ENCODE data around the gene DOHH.
"Not testable (repeated sequence)": the region's sequence is repeated elsewhere in the genome, so short reads cannot be mapped to it uniquely, and the experiment has no call there.

DOHH gene

GRCh38 chr19:3518659-3519058, 18.2 kb upstream of the DOHH start:
- no peak for DNase-seq

- no peak for DNase-seq
Measured at GRCh38 chr19:3518255-3518654, 17.8 kb upstream of the DOHH start.

GRCh38 chr19:3517638-3518037, 17.2 kb upstream of the DOHH start:
- DNase-seq, result no peak

- peak in 5 of 6 experiments; percentile 14 to 70 (median 42) for DNase-seq
Measured at GRCh38 chr19:3516675-3517207, 16.3 kb upstream of the DOHH start.

- no peak for DNase-seq
Measured at GRCh38 chr19:3515891-3516422, 15.5 kb upstream of the DOHH start.

GRCh38 chr19:3514930-3515329, 14.5 kb upstream of the DOHH start:
- no peak for DNase-seq

GRCh38 chr19:3513229-3514140, 13.0 kb upstream of the DOHH start:
- DNase-seq, result no peak

GRCh38 chr19:3512562-3513228, 12.2 kb upstream of the DOHH start:
- DNase-seq, result no peak

- DNase-seq, result no peak
Measured at GRCh38 chr19:3511506-3512251, 11.2 kb upstream of the DOHH start.

- no peak for DNase-seq
Measured at GRCh38 chr19:3510727-3511126, 10.3 kb upstream of the DOHH start.

GRCh38 chr19:3509566-3509989, 9.1 kb upstream of the DOHH start:
- no peak for DNase-seq

GRCh38 chr19:3508771-3509535, 8.5 kb upstream of the DOHH start:
- DNase-seq, result no peak

GRCh38 chr19:3508121-3508661, 7.7 kb upstream of the DOHH start:
- not testable (repeated sequence) for DNase-seq

GRCh38 chr19:3507371-3508120, 7.1 kb upstream of the DOHH start:
- peak in 4 of 6 experiments; percentile 13 to 23 (median 18) for DNase-seq

- peak in 4 of 6 experiments; percentile 31 to 52 (median 44) for DNase-seq
Measured at GRCh38 chr19:3506384-3507340, 6.2 kb upstream of the DOHH start.

GRCh38 chr19:3505598-3506383, 5.3 kb upstream of the DOHH start, which contains the start of gene FZR1:
TSS of gene FZR1 (plus strand) at chr19:3506311. CDS start at chr19:3522990, 16,679 bp downstream.
- peak; percentile 98 to 100 (median 99) for DNase-seq

- DNase-seq, result no peak
Measured at GRCh38 chr19:3504735-3505134, 4.3 kb upstream of the DOHH start.

GRCh38 chr19:3503036-3503572, 2.6 kb upstream of the DOHH start:
- DNase-seq, result no peak
